Middle frontal gyrus (tissue), 1 donor: ENCODE data around the gene AGPAT2.

Experiments used
- DNase-seq: peaks from one replicate; pipeline ENCODE4 v3.0.0-alpha.2; 2015; ENCODE audit warnings: low spot score; ENCODE audit errors: extremely low spot score

AGPAT2 gene

GRCh38 chr9:136662656-136663581 is 24.3 kb downstream of the AGPAT2 start, which contains the start of gene EGFL7:
Gene EGFL7, plus strand, starts transcription at chr9:136662916. Its CDS starts 5,367 bp downstream, at chr9:136668283.
- DNase-seq, result no peak

GRCh38 chr9:136662326-136662655 is 25.0 kb downstream of the AGPAT2 start:
- DNase-seq, result no peak

- no peak for DNase-seq
These were observed 25.5 kb downstream of the AGPAT2 start for GRCh38 chr9:136661641-136662325.

GRCh38 chr9:136660971-136661550 is 26.2 kb downstream of the AGPAT2 start:
- no peak for DNase-seq

- DNase-seq, result no peak
These were observed 27.1 kb downstream of the AGPAT2 start for GRCh38 chr9:136659861-136660784.

- no peak for DNase-seq
These were observed 28.3 kb downstream of the AGPAT2 start for GRCh38 chr9:136658849-136659535.

- no peak for DNase-seq
These were observed 29.0 kb downstream of the AGPAT2 start for GRCh38 chr9:136657974-136658848.

GRCh38 chr9:136656795-136657611 is 30.3 kb downstream of the AGPAT2 start:
- no peak for DNase-seq

GRCh38 chr9:136656183-136656738 is 31.0 kb downstream of the AGPAT2 start:
- no peak for DNase-seq

GRCh38 chr9:136655536-136656182 is 31.6 kb downstream of the AGPAT2 start:
- DNase-seq, result no peak

GRCh38 chr9:136654820-136655535 is 32.3 kb downstream of the AGPAT2 start:
- no peak for DNase-seq

GRCh38 chr9:136653323-136654079 is 33.8 kb downstream of the AGPAT2 start:
- no peak for DNase-seq

- no peak for DNase-seq
These were observed 35.4 kb downstream of the AGPAT2 start for GRCh38 chr9:136651860-136652259.

- no peak for DNase-seq
These were observed 36.6 kb downstream of the AGPAT2 start for GRCh38 chr9:136650648-136651047.

- DNase-seq, result no peak
These were observed 37.2 kb downstream of the AGPAT2 start for GRCh38 chr9:136650021-136650420.

- DNase-seq, result no peak
These were observed 38.5 kb downstream of the AGPAT2 start for GRCh38 chr9:136648751-136649150.
